ENCODE results near the gene LINGO1.

- TF ChIP-seq, protein P1, sequence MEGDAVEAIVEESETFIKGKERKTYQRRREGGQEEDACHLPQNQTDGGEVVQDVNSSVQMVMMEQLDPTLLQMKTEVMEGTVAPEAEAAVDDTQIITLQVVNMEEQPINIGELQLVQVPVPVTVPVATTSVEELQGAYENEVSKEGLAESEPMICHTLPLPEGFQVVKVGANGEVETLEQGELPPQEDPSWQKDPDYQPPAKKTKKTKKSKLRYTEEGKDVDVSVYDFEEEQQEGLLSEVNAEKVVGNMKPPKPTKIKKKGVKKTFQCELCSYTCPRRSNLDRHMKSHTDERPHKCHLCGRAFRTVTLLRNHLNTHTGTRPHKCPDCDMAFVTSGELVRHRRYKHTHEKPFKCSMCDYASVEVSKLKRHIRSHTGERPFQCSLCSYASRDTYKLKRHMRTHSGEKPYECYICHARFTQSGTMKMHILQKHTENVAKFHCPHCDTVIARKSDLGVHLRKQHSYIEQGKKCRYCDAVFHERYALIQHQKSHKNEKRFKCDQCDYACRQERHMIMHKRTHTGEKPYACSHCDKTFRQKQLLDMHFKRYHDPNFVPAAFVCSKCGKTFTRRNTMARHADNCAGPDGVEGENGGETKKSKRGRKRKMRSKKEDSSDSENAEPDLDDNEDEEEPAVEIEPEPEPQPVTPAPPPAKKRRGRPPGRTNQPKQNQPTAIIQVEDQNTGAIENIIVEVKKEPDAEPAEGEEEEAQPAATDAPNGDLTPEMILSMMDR (IDR thresholded peaks at IDR 0.05) = no peak
- no peak for TF ChIP-seq ZFX (IDR thresholded peaks at IDR 0.05; ENCODE audit: borderline replicate concordance)
Measured at GRCh38 chr15:77649610-77650009, 16.9 kb upstream of the LINGO1 start.

Measured in 22Rv1 (cell line).